Mesenchymal stem cell (in vitro differentiated cells and primary cell): ENCODE data around the gene NOP9.

Experiments
- DNase-seq: peaks from one replicate; pipeline ENCODE4 v3.0.0-alpha.2; 2013
- H2AFZ ChIP-seq: one replicate; pipeline ENCODE4 v1.6.1; 2013; ENCODE audit warnings: low read depth, mild to moderate bottlenecking, control low read depth, inconsistent platforms, low read length, moderate library complexity
- H2AK5ac ChIP-seq: 2 replicates; pipeline ENCODE4 v1.6.1; 2013; ENCODE audit warnings: low read length, moderate library complexity, mild to moderate bottlenecking, inconsistent platforms; ENCODE audit not compliant: severe bottlenecking
- H2BK120ac ChIP-seq: one replicate; pipeline ENCODE4 v1.6.1; 2013; ENCODE audit warnings: low read depth, mild to moderate bottlenecking, inconsistent platforms, low read length, moderate library complexity
- H2BK12ac ChIP-seq, 2 experiments: one replicate each; pipeline ENCODE4 v1.6.1; 2013; ENCODE audit warnings: inconsistent platforms in 2 of 2, low read length in 2 of 2, mild to moderate bottlenecking in 2 of 2, moderate library complexity in 2 of 2, control low read depth in 1 of 2
- H2BK15ac ChIP-seq: one replicate; pipeline ENCODE4 v1.6.1; 2013; ENCODE audit warnings: mild to moderate bottlenecking, low read depth, inconsistent platforms; ENCODE audit not compliant: poor library complexity, severe bottlenecking
- H2BK5ac ChIP-seq: 2 replicates; pipeline ENCODE4 v1.6.1; 2013; ENCODE audit warnings: low read depth, mild to moderate bottlenecking, low read length, control low read depth, inconsistent platforms; ENCODE audit not compliant: poor library complexity, severe bottlenecking
- H3K14ac ChIP-seq, 2 experiments: one replicate each; pipeline ENCODE4 v1.6.1; 2013; ENCODE audit warnings: inconsistent platforms in 2 of 2, low read length in 2 of 2, control low read depth in 1 of 2, mild to moderate bottlenecking in 1 of 2, moderate library complexity in 1 of 2
- H3K18ac ChIP-seq, 2 experiments: one replicate each; pipeline ENCODE4 v1.6.1; 2013; ENCODE audit warnings: inconsistent platforms in 2 of 2, low read length in 2 of 2, control low read depth in 1 of 2, low read depth in 1 of 2, mild to moderate bottlenecking in 1 of 2
- H3K23ac ChIP-seq, 2 experiments: one replicate each; pipeline ENCODE4 v1.6.1; 2013; ENCODE audit warnings: inconsistent platforms in 2 of 2, low read length in 2 of 2, mild to moderate bottlenecking in 2 of 2, moderate library complexity in 2 of 2, control low read depth in 1 of 2
- H3K27ac ChIP-seq: 2 replicates; pipeline ENCODE4 v1.5.1; 2013; ENCODE audit warnings: mild to moderate bottlenecking, moderate library complexity, low read length, control low read depth, inconsistent platforms; ENCODE audit not compliant: poor library complexity, severe bottlenecking
- H3K27me3 ChIP-seq, 2 experiments: 2 replicates each; pipeline versions ENCODE4 v1.6.1 to v1.7.0; 2013; ENCODE audit warnings: low read length in 2 of 2, mild to moderate bottlenecking in 2 of 2, moderate library complexity in 2 of 2, control low read depth in 1 of 2, inconsistent platforms in 1 of 2; ENCODE audit not compliant: control insufficient read depth in 1 of 2, insufficient read depth in 1 of 2
- H3K36me3 ChIP-seq, 2 experiments: 2 replicates each; pipeline versions ENCODE4 v1.6.1 to v1.7.0; 2013; ENCODE audit warnings: low read length in 2 of 2, control low read depth in 1 of 2, inconsistent platforms in 1 of 2, low read depth in 1 of 2, mild to moderate bottlenecking in 1 of 2; ENCODE audit not compliant: insufficient read depth in 2 of 2, control insufficient read depth in 1 of 2
- H3K4ac ChIP-seq, 2 experiments: one replicate each; pipeline ENCODE4 v1.6.1; 2013; ENCODE audit warnings: inconsistent platforms in 2 of 2, low read length in 2 of 2, mild to moderate bottlenecking in 2 of 2, moderate library complexity in 2 of 2, control low read depth in 1 of 2, low read depth in 1 of 2
- H3K4me1 ChIP-seq: 2 replicates; pipeline ENCODE4 v1.6.1; 2013; ENCODE audit warnings: low read depth, low read length, control low read depth; ENCODE audit not compliant: control insufficient read depth, insufficient read depth
- H3K4me2 ChIP-seq: 2 replicates; pipeline ENCODE4 v1.6.1; 2013; ENCODE audit warnings: low read length, mild to moderate bottlenecking, inconsistent platforms; ENCODE audit not compliant: poor library complexity, severe bottlenecking
- H3K4me3 ChIP-seq, 2 experiments: 2 replicates each; pipeline versions ENCODE4 v1.5.1 to v1.7.0; 2013; ENCODE audit warnings: low read length in 2 of 2, mild to moderate bottlenecking in 2 of 2, control low read depth in 1 of 2, low read depth in 1 of 2; ENCODE audit not compliant: insufficient read depth in 1 of 2
- H3K79me1 ChIP-seq: replicated peaks from 2 replicates; pipeline ENCODE4 v1.6.1; 2013; ENCODE audit warnings: mild to moderate bottlenecking, control low read depth, low read length, inconsistent platforms; ENCODE audit not compliant: poor library complexity, severe bottlenecking
- H3K9ac ChIP-seq: 2 replicates; pipeline ENCODE4 v1.7.0; 2013; ENCODE audit warnings: mild to moderate bottlenecking, low read length, moderate library complexity
- H3K9me3 ChIP-seq: 2 replicates; pipeline ENCODE4 v1.7.0; 2013; ENCODE audit warnings: mild to moderate bottlenecking, low read length; ENCODE audit not compliant: control insufficient read depth
- H4K8ac ChIP-seq: one replicate; pipeline ENCODE4 v1.6.1; 2013; ENCODE audit warnings: inconsistent platforms, mild to moderate bottlenecking, low read length, moderate library complexity
- H4K91ac ChIP-seq: one replicate; pipeline ENCODE4 v1.6.1; 2013; ENCODE audit warnings: mild to moderate bottlenecking, low read length, inconsistent platforms
- WGBS: methylation state at CpG from one replicate; pipeline ENCODE4 v1.1.7; 2013; ENCODE audit warnings: mixed read lengths; 5-methylcytosine and 5-hydroxymethylcytosine counted together

Gene NOP9

DNA sequence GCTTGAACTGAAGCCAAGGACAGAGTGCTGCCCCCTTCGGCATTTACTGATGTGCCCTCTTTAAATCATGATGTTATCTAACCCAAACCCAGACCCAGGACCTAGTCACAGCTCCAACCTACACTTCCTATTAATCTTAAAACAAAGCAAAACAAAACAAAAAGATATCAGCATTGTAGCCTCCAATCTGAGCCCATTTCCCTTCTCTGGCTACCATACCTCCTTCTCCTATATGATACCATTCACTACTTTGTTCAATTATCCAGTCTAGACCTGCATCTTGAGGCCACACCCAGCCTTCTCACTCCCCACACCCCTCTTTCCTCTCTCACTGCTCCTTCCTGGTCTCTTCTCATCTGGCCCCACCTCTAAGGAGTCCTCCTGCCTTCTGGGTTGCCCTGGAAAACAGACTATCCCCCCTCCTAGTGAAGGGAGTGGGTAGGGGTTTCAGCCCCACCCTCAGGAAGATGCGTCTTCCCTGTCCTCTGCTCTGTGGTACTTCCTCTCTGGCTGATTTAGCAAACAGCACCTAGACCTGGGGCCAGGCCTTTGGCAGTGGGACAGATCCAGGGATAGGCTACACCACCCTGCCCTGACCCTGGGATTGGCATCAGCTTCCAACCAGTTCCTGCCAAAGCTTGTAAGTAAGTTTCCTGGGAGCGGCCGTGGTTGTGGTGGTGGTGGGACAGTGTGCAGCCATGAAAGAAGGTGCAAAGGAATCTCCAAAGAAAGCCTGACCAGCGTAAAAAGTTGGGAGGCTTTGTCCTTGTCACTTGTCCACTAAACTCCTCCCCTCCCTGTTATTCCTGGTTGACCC is 14.9 kb downstream of the NOP9 start:
- no peak overlapping the region for H3K4me2 ChIP-seq
- H4K8ac ChIP-seq: no peak overlapping the region
- H2AK5ac ChIP-seq: no peak overlapping the region
- H3K4ac ChIP-seq: no peak overlapping the region
- no peak overlapping the region for H3K27ac ChIP-seq
- H3K18ac ChIP-seq: no peak overlapping the region
- H3K23ac ChIP-seq: no peak overlapping the region
- no peak overlapping the region for H2BK120ac ChIP-seq
- no peak overlapping the region for H3K14ac ChIP-seq
- no peak overlapping the region for H4K91ac ChIP-seq
- H2BK15ac ChIP-seq: no peak overlapping the region
- H3K9me3 ChIP-seq: no peaks in the 10 kb centered on the region
- no peak overlapping the region for H2AFZ ChIP-seq
- no peak overlapping the region for H3K9ac ChIP-seq
- DNase-seq: no peak
- H3K36me3 ChIP-seq: peaks cover 0 to 21% of the 10 kb centered on the region in 2 experiments
- no peaks in the 10 kb centered on the region for H3K79me1 ChIP-seq
- H3K27me3 ChIP-seq: peaks cover 7 to 19% of the 10 kb centered on the region in 2 experiments
- 94% methylated on average over 4 of the region's 5 CpGs for WGBS
- H2BK5ac ChIP-seq: no peak overlapping the region
- peak overlapping the region in 1 of 2 experiments; percentile 54 for H2BK12ac ChIP-seq
- H3K4me3 ChIP-seq: no peak overlapping the region
- H3K4me1 ChIP-seq: peaks cover 3% of the 10 kb centered on the region

DNA sequence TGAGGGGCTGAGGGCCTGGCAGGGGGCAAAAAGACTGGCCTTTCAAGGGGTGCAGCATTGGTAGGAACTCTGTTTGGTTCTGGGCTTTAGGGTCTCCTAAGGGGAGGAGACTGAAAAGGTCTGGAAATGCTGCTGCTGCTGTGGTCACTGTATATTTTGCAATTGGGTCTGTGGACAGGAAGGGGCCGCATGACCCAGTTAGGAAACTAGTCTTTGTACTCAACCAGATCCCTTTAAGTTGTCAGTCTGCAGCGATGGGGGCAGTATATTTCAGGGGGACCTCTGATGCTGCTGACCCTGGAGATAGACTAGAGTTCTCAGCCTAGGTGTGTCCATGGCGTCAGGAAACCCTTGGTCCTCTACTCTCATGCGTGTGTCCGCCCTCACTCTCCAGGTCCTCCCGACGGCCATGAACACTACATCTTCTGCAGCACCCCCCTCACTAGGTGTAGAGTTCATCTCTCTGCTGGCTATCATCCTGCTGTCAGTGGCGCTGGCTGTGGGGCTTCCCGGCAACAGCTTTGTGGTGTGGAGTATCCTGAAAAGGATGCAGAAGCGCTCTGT is 15.7 kb downstream of the NOP9 start:
- WGBS: 97% methylated on average over 8 of the region's 10 CpGs
- H4K91ac ChIP-seq: peak overlapping the region; percentile 32

DNA sequence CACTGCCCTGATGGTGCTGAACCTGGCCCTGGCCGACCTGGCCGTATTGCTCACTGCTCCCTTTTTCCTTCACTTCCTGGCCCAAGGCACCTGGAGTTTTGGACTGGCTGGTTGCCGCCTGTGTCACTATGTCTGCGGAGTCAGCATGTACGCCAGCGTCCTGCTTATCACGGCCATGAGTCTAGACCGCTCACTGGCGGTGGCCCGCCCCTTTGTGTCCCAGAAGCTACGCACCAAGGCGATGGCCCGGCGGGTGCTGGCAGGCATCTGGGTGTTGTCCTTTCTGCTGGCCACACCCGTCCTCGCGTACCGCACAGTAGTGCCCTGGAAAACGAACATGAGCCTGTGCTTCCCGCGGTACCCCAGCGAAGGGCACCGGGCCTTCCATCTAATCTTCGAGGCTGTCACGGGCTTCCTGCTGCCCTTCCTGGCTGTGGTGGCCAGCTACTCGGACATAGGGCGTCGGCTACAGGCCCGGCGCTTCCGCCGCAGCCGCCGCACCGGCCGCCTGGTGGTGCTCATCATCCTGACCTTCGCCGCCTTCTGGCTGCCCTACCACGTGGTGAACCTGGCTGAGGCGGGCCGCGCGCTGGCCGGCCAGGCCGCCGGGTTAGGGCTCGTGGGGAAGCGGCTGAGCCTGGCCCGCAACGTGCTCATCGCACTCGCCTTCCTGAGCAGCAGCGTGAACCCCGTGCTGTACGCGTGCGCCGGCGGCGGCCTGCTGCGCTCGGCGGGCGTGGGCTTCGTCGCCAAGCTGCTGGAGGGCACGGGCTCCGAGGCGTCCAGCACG is 16.4 kb downstream of the NOP9 start:
- Histone ChIP-seq H3K4me3 (no peak overlapping the region), H3K9me3 (no peaks in the 10 kb centered on the region)

More for the DNA sequence above, 15.7 kb downstream of the NOP9 start:
- Histone ChIP-seq H2BK12ac (no peak overlapping the region), H3K4me2 (no peak overlapping the region), H2BK5ac (no peak overlapping the region), H3K27ac (no peak overlapping the region), H2BK120ac (no peak overlapping the region), H3K9ac (no peak overlapping the region), H3K9me3 (no peaks in the 10 kb centered on the region), H3K36me3 (peaks cover 0 to 14% of the 10 kb centered on the region in 2 experiments), H3K4ac (no peak overlapping the region), H3K27me3 (peaks cover 11 to 24% of the 10 kb centered on the region in 2 experiments), H2BK15ac (no peak overlapping the region), H3K23ac (no peak overlapping the region), H3K4me1 (peaks cover 3% of the 10 kb centered on the region), H2AFZ (no peak overlapping the region), H3K79me1 (no peaks in the 10 kb centered on the region), H4K8ac (no peak overlapping the region), H3K18ac (no peak overlapping the region), H3K14ac (no peak overlapping the region), H2AK5ac (no peak overlapping the region), H3K4me3 (no peak overlapping the region)
- DNase-seq: no peak

DNA sequence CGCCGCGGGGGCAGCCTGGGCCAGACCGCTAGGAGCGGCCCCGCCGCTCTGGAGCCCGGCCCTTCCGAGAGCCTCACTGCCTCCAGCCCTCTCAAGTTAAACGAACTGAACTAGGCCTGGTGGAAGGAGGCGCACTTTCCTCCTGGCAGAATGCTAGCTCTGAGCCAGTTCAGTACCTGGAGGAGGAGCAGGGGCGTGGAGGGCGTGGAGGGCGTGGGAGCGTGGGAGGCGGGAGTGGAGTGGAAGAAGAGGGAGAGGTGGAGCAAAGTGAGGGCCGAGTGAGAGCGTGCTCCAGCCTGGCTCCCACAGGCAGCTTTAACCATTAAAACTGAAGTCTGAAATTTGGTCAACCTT is 16.9 kb downstream of the NOP9 start:
- Histone ChIP-seq H2AK5ac (no peak overlapping the region), H2BK120ac (no peak overlapping the region), H4K8ac (no peak overlapping the region), H3K4me3 (no peak overlapping the region), H3K9me3 (no peaks in the 10 kb centered on the region), H2BK5ac (no peak overlapping the region), H3K23ac (peak overlapping the region in 1 of 2 experiments; percentile 17), H2BK12ac (no peak overlapping the region), H3K79me1 (no peaks in the 10 kb centered on the region), H3K9ac (no peak overlapping the region), H2BK15ac (no peak overlapping the region), H3K4me2 (no peak overlapping the region), H4K91ac (peak overlapping the region; percentile 8), H3K4ac (no peak overlapping the region), H2AFZ (no peak overlapping the region), H3K18ac (no peak overlapping the region), H3K27me3 (peaks cover 11 to 27% of the 10 kb centered on the region in 2 experiments), H3K27ac (no peak overlapping the region), H3K14ac (peak overlapping the region in 1 of 2 experiments; percentile 76), H3K4me1 (peaks cover 1% of the 10 kb centered on the region), H3K36me3 (peaks cover 0 to 1% of the 10 kb centered on the region in 2 experiments)
- 90% methylated on average over 17 of the region's 18 CpGs for WGBS
- DNase-seq: no peak

More for the DNA sequence above, 16.4 kb downstream of the NOP9 start:
- peak overlapping the region; percentile 45 for H4K91ac ChIP-seq
- no peak overlapping the region for H2AK5ac ChIP-seq
- H3K4me1 ChIP-seq: no peaks in the 10 kb centered on the region
- no peak overlapping the region for H3K14ac ChIP-seq
- H3K9ac ChIP-seq: no peak overlapping the region
- H3K4ac ChIP-seq: no peak overlapping the region
- 86% methylated on average over 70 of the region's 70 CpGs for WGBS
- H4K8ac ChIP-seq: peak overlapping the region; percentile 31
- H3K23ac ChIP-seq: no peak overlapping the region
- H3K4me2 ChIP-seq: no peak overlapping the region
- H3K18ac ChIP-seq: no peak overlapping the region
- DNase-seq: no peak
- no peak overlapping the region for H3K27ac ChIP-seq
- no peak overlapping the region for H2BK12ac ChIP-seq
- no peak overlapping the region for H2BK15ac ChIP-seq
- no peaks in the 10 kb centered on the region for H3K79me1 ChIP-seq
- no peak overlapping the region for H2BK5ac ChIP-seq
- H3K36me3 ChIP-seq: peaks cover 0 to 7% of the 10 kb centered on the region in 2 experiments
- no peak overlapping the region for H2AFZ ChIP-seq
- peaks cover 11 to 27% of the 10 kb centered on the region in 2 experiments for H3K27me3 ChIP-seq
- H2BK120ac ChIP-seq: no peak overlapping the region
